GM04504 (cell line): ENCODE results near the gene NEK11.
"Not testable (repeated sequence)": the region's sequence is repeated elsewhere in the genome, so short reads cannot be mapped to it uniquely, and the experiment has no call there.

Experiments used
- DNase-seq: peaks from one replicate; pipeline ENCODE4 v3.0.0-alpha.2; 2012; ENCODE audit warnings: low read depth

NEK11 gene

DNA sequence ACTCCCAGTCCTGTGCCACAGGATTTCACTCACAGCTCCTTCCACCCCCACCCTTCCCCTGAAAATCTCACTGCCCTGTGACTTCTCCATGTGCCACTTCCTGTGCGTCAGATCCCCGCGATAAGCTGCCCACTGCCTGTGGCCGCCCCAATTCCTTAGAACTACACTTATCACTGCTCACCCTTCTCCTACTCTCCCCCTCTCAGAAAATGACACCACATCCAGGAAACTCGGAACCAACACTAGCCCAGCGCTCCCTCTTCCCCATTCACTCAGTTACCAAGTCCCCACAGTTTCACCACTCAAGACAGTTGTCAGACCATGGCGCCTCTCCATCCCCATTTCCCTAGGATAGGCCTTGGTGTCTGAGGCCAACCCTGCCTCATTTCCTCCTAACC, 334.4 kb downstream of the NEK11 start:
- DNase-seq: not testable (repeated sequence)

DNA sequence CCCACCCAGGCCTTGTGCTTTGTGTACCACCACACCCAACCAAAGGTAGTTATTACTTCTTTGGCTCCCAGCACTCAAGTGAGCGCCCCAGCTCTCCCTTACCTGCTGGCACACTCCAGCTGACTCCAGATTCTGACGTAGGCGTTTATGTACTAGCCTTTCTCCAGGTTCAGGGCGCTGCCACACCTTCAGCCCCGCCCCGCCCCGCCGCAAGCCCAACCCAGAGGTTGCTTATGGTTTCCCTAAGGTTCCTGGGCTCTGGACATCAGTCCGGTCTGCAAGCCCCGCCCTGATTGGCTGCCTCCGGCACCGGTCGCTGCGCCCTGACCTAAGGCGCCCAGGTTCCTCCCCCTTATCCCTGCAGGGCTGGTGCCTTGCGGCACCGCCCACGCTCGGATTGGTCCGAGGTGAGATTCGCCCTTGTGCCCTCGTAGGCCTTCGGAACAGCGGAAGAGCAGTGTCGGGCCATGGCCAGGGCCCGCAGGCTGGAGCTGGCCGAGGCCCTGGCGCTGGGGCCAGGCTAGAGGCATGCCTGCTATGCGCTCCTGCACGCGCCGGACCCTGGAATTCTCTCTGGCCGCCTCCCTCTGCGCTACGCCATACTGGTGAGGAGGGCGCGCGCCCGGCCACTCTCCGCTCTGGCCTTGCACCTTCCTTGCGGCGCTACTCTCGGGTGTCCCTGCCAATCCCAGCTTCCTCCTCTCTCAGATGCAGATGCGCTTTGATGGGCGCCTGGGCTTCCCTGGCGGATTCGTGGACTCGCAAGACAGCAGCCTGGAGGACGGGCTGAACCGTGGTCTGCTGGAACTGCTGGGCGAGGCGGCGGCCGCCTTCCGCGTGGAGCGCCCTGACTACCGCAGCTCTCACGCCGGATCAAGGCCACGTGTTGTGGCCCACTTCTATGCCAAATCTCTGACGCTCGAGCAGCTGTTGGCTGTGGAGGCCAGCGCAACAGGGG, 335.1 kb downstream of the NEK11 start:
- DNase-seq: no peak

- DNase-seq: no peak
These were observed 336.6 kb downstream of the NEK11 start for GRCh38 chr3:131363275-131363674.

DNA sequence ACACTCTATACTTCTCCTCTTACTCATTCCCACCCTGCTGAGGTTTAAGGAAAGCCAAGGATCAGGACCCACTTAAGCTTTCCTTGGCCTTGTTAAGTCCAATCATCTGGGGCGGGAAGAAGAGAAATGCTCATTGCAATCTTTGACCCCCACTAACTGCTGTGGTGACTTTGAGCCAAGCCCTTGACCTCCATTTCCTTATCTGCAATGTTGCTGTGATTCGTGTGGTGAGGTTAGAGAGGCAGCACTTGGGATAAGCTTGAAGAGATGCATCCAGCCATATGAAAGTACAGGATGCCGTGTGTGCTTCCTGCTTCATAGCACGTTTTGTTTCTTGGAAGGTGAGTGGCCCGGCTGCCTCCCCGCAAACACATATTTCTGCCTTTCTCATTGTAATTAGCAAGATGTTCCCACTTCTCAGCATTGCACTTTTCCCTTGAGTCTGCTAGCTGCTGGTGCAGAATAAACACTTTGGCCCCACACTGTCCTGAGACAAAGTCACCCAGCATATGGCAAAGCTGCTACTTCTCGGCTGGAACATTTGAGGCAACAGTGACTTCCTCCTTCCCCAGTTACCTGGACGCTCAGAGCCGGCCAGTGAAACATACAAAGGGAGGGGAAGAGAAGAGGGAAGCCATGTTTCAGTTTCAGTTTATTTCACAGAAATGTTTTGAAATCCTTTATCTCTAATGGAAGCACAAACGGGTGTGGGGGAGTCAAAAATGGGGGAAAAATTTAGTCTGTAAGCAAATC, 344.4 kb downstream of the NEK11 start:
- no peak for DNase-seq

DNA sequence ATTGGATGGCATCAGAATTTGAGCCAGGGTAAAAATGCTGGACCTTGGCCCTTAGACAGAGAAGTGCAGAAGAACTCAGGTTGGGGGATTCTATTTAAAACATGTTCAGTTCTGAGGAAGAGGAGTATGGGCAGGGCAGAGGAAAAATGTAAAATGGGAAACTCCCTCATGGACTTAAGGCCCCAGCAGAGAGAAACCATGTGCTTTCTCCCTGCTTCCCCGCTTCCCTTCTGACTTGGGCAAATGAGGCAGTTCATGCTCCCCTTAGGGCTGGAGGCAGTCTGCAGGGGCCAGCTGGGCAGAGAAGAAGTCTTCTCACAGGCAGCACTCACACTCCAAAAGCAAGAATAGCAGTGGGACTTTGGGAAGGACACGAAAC, 345.0 kb downstream of the NEK11 start:
- no peak for DNase-seq

- DNase-seq: no peak
These were observed 348.1 kb downstream of the NEK11 start for GRCh38 chr3:131374741-131375140.

DNA sequence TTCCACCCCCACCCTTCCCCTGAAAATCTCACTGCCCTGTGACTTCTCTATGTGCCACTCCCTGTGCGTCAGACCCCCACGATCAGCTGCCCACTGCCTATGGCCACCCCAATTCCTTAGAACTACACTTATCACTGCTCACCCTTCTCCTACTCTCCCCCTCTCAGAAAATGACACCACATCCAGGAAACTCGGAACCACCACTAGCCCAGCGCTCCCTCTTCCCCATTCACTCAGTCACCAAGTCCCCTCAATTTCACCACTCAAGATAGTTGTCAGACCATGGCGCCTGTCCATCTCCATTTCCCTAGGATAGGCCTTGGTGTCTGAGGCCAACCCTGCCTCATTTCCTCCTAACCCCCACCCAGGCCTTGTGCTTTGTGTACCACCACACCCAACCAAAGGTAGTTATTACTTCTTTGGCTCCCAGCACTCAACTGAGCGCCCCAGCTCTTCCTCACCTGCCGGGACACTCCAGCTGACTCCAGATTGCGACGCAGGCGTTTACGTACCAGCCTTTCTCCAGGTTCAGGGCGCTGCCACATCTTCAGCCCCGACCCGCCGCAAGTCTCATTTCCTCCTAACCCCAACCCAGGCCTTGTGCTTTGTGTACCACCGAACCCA, 354.3 kb downstream of the NEK11 start:
- not testable (repeated sequence) for DNase-seq

GRCh38 chr3:131381445-131382291, 355.0 kb downstream of the NEK11 start, which contains the start of gene NUDT16:
Gene NUDT16 (plus strand): TSS chr3:131381774. CDS start chr3:131381805, 31 bp downstream.
- peak; percentile 99 for DNase-seq

DNA sequence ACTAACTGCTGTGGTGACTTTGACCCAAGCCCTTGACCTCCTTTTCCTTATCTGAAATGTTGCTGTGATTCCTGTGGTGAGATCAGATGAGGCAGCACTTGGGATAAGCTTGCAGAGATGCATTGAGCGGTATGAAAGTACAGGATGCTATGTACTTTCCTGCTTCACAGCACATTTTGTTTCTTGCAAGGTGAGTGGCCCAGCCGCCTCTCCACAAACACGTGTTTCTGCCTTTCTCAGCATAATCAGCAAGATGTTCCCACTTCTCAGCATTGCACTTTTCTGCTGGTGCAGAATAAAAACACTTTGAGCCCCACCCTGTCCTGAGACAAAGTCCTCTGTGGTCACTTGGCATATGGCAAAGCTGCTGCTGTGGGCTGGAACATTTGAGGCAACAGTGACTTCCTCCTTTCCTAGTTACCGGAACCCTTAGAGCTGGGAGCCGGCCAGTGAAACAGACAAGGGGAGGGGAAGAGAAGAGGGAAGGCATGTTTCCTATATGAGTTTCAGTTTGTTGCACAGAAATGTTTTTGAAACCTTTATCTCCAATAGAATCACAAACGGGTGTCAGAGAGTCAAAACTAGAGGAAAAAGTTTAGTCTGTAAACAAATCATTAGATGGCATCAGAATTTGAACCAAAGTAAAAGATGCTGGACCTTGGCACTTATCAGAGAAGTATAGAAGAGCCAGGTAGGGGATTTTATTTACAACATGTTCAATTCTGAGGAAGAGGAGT, 359.9 kb downstream of the NEK11 start:
- DNase-seq: no peak

- no peak for DNase-seq
These were observed 361.3 kb downstream of the NEK11 start for GRCh38 chr3:131387796-131388489.

DNA sequence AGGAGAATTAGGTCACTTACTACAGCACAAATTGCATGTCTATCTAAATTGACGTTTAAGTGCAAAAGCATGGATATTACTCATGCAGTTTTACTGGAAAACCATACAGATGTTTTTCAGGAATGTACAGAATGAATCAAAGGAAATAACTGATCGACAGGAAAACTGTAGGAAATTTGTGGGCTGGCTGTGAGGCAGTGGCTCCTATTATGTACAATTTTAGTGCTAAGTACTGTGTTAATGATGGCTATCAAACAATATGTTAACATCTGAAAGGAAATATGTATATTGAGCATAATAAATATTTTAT, 361.8 kb downstream of the NEK11 start:
- no peak for DNase-seq

- DNase-seq: no peak
These were observed 363.7 kb downstream of the NEK11 start for GRCh38 chr3:131390331-131390730.

- no peak for DNase-seq
These were observed 366.4 kb downstream of the NEK11 start for GRCh38 chr3:131393051-131393450.

DNA sequence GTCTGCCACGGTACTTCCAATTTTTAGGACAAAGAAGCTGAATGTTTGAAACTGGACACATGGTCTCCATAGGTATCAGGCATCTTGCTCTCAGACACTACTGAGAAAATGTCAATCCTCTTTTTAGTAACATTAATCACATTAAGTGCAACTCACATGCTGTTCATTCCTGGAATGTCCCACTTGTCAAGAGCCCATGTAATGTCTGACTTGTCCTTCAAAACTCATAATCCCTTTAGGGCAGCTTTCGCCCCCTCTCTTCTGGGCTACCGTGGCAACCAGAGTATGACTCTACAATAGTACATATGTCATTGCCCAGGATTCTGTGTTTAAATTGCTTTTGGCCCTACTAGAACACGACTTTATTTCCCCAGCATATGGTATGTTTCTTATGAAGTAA, 367.2 kb downstream of the NEK11 start:
- DNase-seq: no peak

- no peak for DNase-seq
These were observed 367.7 kb downstream of the NEK11 start for GRCh38 chr3:131394400-131394799.

- DNase-seq: peak; percentile 35
These were observed 369.5 kb downstream of the NEK11 start for GRCh38 chr3:131396170-131396569.

GRCh38 chr3:131397889-131398288, 371.2 kb downstream of the NEK11 start:
- DNase-seq: no peak
